ENCODE measurements around the gene CATSPER1. TPM values are rescaled to one million over a fixed set of nuclear protein-coding genes. Genes with fewer than 3 reads are reported as not detected.

Gene CATSPER1
- total RNA-seq, 4 donors from 2014 or later: 0.52 TPM; not detected in 3

DNA sequence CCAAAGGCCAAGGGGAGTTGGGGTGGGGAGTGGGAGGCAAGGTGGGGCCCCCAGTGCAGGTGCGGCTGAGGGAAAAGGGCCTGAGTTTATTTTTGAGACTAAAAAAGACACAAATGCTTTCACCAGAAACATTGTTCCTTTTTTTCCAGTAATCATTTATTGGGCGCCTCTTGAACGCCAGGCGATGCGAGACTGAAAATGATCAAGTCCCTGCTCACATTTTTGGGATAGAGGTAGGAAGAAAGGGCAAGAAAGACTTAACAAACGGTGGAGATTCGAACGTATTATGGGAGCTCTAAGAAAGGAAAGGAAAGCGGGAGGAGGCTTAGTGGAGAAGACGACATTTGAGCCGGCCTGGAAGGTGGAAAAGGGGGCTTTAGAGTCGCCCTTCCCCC lies 25.1 kb upstream of the CATSPER1 start:
- no peaks in the 10 kb centered on the region for H3K9me3 ChIP-seq
- H3K27ac ChIP-seq (replicated peaks in 1 of 4): peak overlapping the region; percentile 87 to 92 (median 90)
- WGBS: 26% methylated on average over 12 of the region's 12 CpGs
- DNase-seq (ENCODE audit: extremely low spot score): no peak
- TF ChIP-seq EP300 (IDR thresholded peaks at IDR 0.05): no peak
- no peak for TF ChIP-seq POLR2A (IDR thresholded peaks at IDR 0.05; ENCODE audit: low read depth)
- no peak for TF ChIP-seq POLR2AphosphoS5 (IDR thresholded peaks at IDR 0.05)
- TF ChIP-seq, protein P1, sequence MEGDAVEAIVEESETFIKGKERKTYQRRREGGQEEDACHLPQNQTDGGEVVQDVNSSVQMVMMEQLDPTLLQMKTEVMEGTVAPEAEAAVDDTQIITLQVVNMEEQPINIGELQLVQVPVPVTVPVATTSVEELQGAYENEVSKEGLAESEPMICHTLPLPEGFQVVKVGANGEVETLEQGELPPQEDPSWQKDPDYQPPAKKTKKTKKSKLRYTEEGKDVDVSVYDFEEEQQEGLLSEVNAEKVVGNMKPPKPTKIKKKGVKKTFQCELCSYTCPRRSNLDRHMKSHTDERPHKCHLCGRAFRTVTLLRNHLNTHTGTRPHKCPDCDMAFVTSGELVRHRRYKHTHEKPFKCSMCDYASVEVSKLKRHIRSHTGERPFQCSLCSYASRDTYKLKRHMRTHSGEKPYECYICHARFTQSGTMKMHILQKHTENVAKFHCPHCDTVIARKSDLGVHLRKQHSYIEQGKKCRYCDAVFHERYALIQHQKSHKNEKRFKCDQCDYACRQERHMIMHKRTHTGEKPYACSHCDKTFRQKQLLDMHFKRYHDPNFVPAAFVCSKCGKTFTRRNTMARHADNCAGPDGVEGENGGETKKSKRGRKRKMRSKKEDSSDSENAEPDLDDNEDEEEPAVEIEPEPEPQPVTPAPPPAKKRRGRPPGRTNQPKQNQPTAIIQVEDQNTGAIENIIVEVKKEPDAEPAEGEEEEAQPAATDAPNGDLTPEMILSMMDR (IDR thresholded peaks at IDR 0.05): no peak
- peak overlapping the region; percentile 77 to 94 (median 88) for H3K4me3 ChIP-seq
- intact Hi-C loops (cut with DNase I): no loop called here
- peaks cover 0 to 18% (median 3%) of the 10 kb centered on the region in 4 donors for H3K27me3 ChIP-seq
- peaks cover 20 to 30% (median 25%) of the 10 kb centered on the region in 4 donors for H3K36me3 ChIP-seq
- H3K4me1 ChIP-seq: peaks cover 31 to 68% (median 59%) of the 10 kb centered on the region in 4 donors

DNA sequence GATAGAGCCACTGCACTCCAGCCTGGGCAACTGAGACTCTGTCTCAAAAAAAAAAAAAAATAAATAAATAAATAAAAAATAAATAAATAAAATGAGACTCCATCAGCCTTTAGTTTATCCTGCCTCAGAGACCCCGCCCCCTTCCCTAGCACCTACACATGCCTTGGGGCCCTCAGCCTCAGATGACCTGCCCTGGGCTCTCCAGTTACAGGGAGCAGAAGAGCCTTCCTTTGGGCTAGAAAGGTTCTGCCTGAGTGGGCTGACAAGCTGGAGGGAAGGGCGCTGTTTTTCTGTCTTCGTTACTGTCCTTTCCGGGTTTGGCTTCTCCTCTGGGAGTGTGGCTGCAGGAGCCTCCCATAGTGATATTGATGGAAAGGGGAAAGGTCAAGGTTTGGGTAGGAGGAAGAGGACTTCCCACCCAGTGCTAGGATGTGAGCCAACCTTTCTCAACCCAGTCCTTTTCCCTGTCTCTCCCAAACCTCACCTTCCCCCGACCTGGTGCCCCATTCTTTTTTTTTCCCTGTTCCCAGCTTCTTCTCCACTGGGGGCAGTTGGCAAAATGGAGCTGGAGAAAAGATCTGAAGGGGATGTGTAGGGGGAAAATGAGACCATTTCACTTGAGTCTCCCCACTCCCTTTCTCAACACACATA lies 24.4 kb upstream of the CATSPER1 start:
- WGBS: 84% methylated on average over 5 of the region's 5 CpGs
- Histone ChIP-seq H3K36me3 (peaks cover 15 to 23% (median 19%) of the 10 kb centered on the region in 4 donors), H3K4me1 (peaks cover 31 to 70% (median 60%) of the 10 kb centered on the region in 4 donors), H3K27ac (replicated peaks in 1 of 4) (peak overlapping the region; percentile 87 to 92 (median 90)), H3K27me3 (peaks cover 0 to 18% (median 3%) of the 10 kb centered on the region in 4 donors), H3K4me3 (no peak overlapping the region), H3K9me3 (no peaks in the 10 kb centered on the region)
- intact Hi-C loops (cut with DNase I): no loop called here
- no peak for DNase-seq (ENCODE audit: extremely low spot score)
- TF ChIP-seq POLR2A (IDR thresholded peaks at IDR 0.05; ENCODE audit: low read depth) (no peak), EP300 (IDR thresholded peaks at IDR 0.05) (no peak), POLR2AphosphoS5 (IDR thresholded peaks at IDR 0.05) (no peak)
- TF ChIP-seq, protein P1 (IDR thresholded peaks at IDR 0.05): no peak

DNA sequence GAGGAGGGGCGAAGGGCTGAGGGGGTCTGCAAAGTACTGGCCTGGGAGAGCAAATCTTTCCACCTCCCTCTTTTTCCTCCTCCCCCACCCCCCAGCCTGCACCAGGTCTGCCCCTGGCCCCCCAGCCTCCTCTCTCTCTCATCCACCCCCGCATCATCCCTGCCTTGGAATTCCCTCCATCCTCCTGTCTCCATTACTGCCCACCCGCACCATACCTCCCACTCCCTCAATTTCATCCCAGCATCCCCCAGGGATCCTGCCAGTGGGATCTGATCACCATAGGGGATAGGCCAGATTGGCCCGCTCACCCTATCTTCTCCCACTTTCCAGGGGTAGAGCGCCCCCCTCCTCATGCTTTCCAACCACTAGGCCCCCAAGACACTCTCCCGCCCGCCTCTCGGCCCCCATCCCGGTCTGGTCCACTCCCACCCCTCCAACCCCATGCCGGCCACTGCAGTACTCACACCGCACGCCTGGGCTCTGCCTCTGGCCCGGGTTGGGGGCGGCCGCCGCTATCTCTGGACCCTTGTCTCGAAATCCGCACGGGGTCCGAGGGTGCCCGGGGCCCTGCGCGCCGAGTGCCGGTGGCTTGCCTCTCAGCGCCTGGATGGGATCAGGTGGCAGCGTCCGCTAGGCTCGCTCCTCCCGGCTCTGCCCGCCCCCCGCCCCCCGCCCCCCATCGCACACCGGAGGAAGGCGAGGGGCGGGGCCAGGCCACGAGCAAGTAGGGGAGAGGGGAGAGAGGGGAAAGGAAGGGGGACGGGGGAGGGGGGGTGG lies 22.5 kb upstream of the CATSPER1 start, which contains the start of gene GAL3ST3:
Gene GAL3ST3 (minus strand): TSS at position 615 of the 777 bp plus-strand sequence. CDS start 3,746 bp downstream, outside the sequence.
- WGBS: 21% methylated on average over 12 of the region's 39 CpGs
- Histone ChIP-seq H3K4me3 (peak within 1 kb of the TSS; percentile 22 to 51 (median 44)), H3K27me3 (peaks cover 0 to 18% (median 3%) of the 10 kb centered on the region in 4 donors), H3K9me3 (no peaks in the 10 kb centered on the region), H3K4me1 (peaks cover 33 to 66% (median 61%) of the 10 kb centered on the region in 4 donors), H3K36me3 (peaks cover 0 to 4% (median 2%) of the 10 kb centered on the region in 4 donors), H3K27ac (replicated peaks in 1 of 4) (peak within 1 kb of the TSS; percentile 69 to 81 (median 72))
- intact Hi-C loops (cut with DNase I): no loop called here
- DNase-seq (ENCODE audit: extremely low spot score): no peak
- TF ChIP-seq, protein P1 (IDR thresholded peaks at IDR 0.05): no peak
- no peak for TF ChIP-seq EP300 (IDR thresholded peaks at IDR 0.05)

DNA sequence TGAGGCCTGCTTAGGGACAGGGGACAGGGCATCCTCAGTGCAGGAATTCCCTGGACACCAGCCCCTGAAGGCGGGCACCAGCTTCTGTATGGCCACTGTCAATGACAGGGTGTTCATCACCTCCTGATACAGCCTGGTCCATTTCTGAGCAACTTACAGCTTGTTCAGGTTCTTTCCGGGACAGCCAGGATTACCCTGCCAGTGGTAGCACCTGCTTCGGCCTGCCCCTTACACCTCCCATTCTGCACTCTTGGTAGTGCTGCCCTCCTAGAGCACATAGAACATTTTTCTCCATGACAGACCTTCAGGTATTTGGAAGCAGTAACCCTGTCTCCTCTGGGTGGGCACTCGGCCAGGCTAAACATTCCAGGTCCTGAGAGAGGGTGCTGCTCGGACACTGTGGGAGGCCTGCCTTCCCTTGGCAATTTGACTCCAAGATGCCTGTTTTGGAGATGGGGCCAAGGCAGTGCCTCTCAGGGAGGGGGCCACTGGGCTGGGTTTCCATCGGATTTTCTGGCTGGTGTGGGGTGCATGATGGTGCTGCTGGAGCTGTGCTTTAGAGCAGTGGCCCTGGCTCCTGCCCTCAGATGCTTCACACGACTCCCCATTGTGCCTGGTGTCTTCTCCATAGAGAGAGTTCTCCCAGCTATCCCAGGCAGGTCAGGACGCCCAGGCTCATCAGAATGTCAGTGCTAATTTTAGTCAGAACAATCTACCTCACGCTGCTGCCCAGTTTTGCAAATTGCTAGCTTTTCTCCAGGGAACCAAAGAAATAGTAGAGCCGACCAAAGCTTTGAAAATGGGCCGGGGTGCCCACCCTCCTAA lies 21.5 kb upstream of the CATSPER1 start:
- no peaks in the 10 kb centered on the region for H3K9me3 ChIP-seq
- peaks cover 0 to 6% (median 0%) of the 10 kb centered on the region in 4 donors for H3K36me3 ChIP-seq
- H3K4me3 ChIP-seq: peak overlapping the region in 2 of 4 donors; percentile 3 to 49
- peaks cover 23 to 57% (median 51%) of the 10 kb centered on the region in 4 donors for H3K4me1 ChIP-seq
- TF ChIP-seq EP300 (IDR thresholded peaks at IDR 0.05) (no peak), POLR2A (IDR thresholded peaks at IDR 0.05; ENCODE audit: low read depth) (no peak), POLR2AphosphoS5 (IDR thresholded peaks at IDR 0.05) (no peak)
- TF ChIP-seq, protein P1 (IDR thresholded peaks at IDR 0.05): no peak
- 37% methylated on average over 8 of the region's 11 CpGs for WGBS
- DNase-seq (ENCODE audit: extremely low spot score): no peak
- peaks cover 0 to 18% (median 3%) of the 10 kb centered on the region in 4 donors for H3K27me3 ChIP-seq
- intact Hi-C loops (cut with DNase I): no loop called here
- H3K27ac ChIP-seq (replicated peaks in 1 of 4): peak overlapping the region; percentile 69 to 81 (median 72)

Data from esophagus muscularis mucosa (tissue), 4 donors.